Keratinocyte (primary cell): ENCODE data around the gene CACNB3. TPM values are rescaled to one million over a fixed set of nuclear protein-coding genes. Genes with fewer than 3 reads are reported as not detected.

ENCODE experiments used
- DNase-seq: peaks from one replicate; pipeline ENCODE4 v3.0.0-alpha.2; 2011; ENCODE audit warnings: low read depth, missing footprints, low spot score
- FAIRE-seq: peaks from 2 replicates; lab custom pipeline; 2011; peaks lifted over from hg19 to GRCh38; lab: Jason Lieb, UNC
- H2AFZ ChIP-seq: 2 replicates; pipeline ENCODE4 v1.6.0; 2012; ENCODE audit warnings: low read length, control low read depth, inconsistent platforms; ENCODE audit not compliant: control insufficient read depth
- H3K27ac ChIP-seq: 2 replicates; pipeline ENCODE4 v1.5.1; 2011; ENCODE audit warnings: low read length; ENCODE audit not compliant: control insufficient read depth, insufficient read depth
- H3K27me3 ChIP-seq: 3 replicates; pipeline ENCODE4 v1.6.0; 2011; ENCODE audit warnings: low read length; ENCODE audit not compliant: control insufficient read depth, insufficient read depth; ENCODE audit errors: extremely low read depth
- H3K36me3 ChIP-seq, 2 experiments: 2 replicates in 1 of 2; 3 replicates in 1 of 2; pipeline ENCODE4 v1.5.1; 2011; ENCODE audit warnings: low read length in 2 of 2, mild to moderate bottlenecking in 1 of 2; ENCODE audit not compliant: control insufficient read depth in 2 of 2, insufficient read depth in 2 of 2; ENCODE audit errors: extremely low read depth in 1 of 2
- H3K4me1 ChIP-seq: 3 replicates; pipeline ENCODE4 v1.5.1; 2011; ENCODE audit warnings: low read length; ENCODE audit not compliant: control insufficient read depth, insufficient read depth; ENCODE audit errors: extremely low read depth
- H3K4me2 ChIP-seq: 3 replicates; pipeline ENCODE4 v1.6.0; 2011; ENCODE audit warnings: low read depth, low read length; ENCODE audit not compliant: control insufficient read depth, insufficient read depth; ENCODE audit errors: extremely low read depth
- H3K4me3 ChIP-seq, 3 experiments: fragments of 200-600 bp in 1 of 3; sonication (generic) in 1 of 3; 2 replicates in 2 of 3; 3 replicates in 1 of 3; pipeline ENCODE4 v1.5.1; 2011 to 2016; ENCODE audit warnings: low read length in 3 of 3, mild to moderate bottlenecking in 3 of 3, control low read depth in 2 of 3, inconsistent platforms in 1 of 3, low read depth in 1 of 3, mixed read lengths in 1 of 3, mixed run types in 1 of 3, moderate library complexity in 1 of 3; ENCODE audit not compliant: control insufficient read depth in 2 of 3, insufficient read depth in 2 of 3; ENCODE audit errors: extremely low read depth in 1 of 3
- H3K79me2 ChIP-seq: 2 replicates; pipeline ENCODE4 v1.6.0; 2012; ENCODE audit warnings: low read length; ENCODE audit not compliant: control insufficient read depth, insufficient read depth
- H3K9ac ChIP-seq: 3 replicates; pipeline ENCODE4 v1.6.0; 2011; ENCODE audit warnings: low read length; ENCODE audit not compliant: control insufficient read depth, insufficient read depth; ENCODE audit errors: extremely low read depth
- H3K9me1 ChIP-seq: 3 replicates; pipeline ENCODE4 v1.6.0; 2011; ENCODE audit warnings: low read length; ENCODE audit not compliant: control insufficient read depth, insufficient read depth; ENCODE audit errors: extremely low read depth
- H3K9me3 ChIP-seq: 2 replicates; pipeline ENCODE4 v1.5.1; 2012; ENCODE audit warnings: low read depth, low read length; ENCODE audit not compliant: control insufficient read depth
- H4K20me1 ChIP-seq: 3 replicates; pipeline ENCODE4 v1.6.0; 2011; ENCODE audit warnings: low read length; ENCODE audit not compliant: control insufficient read depth, insufficient read depth; ENCODE audit errors: extremely low read depth
- EZH2 ChIP-seq: IDR thresholded peaks from one replicate; pipeline ENCODE4 v1.6.1; 2012; ENCODE audit warnings: inconsistent platforms, mild to moderate bottlenecking, low read length, moderate library complexity
- dilution Hi-C: fragments of 300-500 bp; cut with MboI; formaldehyde crosslinking; loops from one replicate; pipeline ENCODE4 v1.7.0; 2020; ENCODE audit warnings: low sequenced_read_pairs; ENCODE audit not compliant: extremely low pct_ligation_motif_present
- polyA plus RNA-seq, 5 experiments: library from polyadenylated mRNA; depleted of rRNA in 3 of 5; stranded (reverse) in 3 of 5; stranded (forward) in 1 of 5; unstranded in 1 of 5; fragments of >200 nt; gene quantifications; 1 replicate in 1 of 5; 2 replicates in 3 of 5; 3 replicates in 1 of 5; pipeline versions ENCODE4 v1.2.1 to v1.2.3, GENCODE V29; 2011 to 2012; ENCODE audit warnings: missing spikeins in 2 of 5, low read depth in 1 of 5, low replicate concordance in 1 of 5
- TF ChIP-seq, protein P1 (sequence below), 3 experiments: IDR thresholded peaks in 1 of 3; conservative IDR thresholded peaks in 1 of 3; optimal IDR thresholded peaks in 1 of 3; 2 replicates in 2 of 3; 3 replicates in 1 of 3; pipeline versions ENCODE3 to v1.5.1; 2011; ENCODE audit warnings: low read length in 3 of 3, mild to moderate bottlenecking in 3 of 3, moderate library complexity in 2 of 3, control low read depth in 1 of 3, inconsistent platforms in 1 of 3; ENCODE audit not compliant: insufficient read depth in 2 of 3; ENCODE audit errors: extremely low read depth in 1 of 3

CACNB3 gene
- polyA plus RNA-seq, 1 donor (not counting 4 experiments of a cell fraction or from before 2014, with no cell fraction given) = 16.1 TPM

DNA sequence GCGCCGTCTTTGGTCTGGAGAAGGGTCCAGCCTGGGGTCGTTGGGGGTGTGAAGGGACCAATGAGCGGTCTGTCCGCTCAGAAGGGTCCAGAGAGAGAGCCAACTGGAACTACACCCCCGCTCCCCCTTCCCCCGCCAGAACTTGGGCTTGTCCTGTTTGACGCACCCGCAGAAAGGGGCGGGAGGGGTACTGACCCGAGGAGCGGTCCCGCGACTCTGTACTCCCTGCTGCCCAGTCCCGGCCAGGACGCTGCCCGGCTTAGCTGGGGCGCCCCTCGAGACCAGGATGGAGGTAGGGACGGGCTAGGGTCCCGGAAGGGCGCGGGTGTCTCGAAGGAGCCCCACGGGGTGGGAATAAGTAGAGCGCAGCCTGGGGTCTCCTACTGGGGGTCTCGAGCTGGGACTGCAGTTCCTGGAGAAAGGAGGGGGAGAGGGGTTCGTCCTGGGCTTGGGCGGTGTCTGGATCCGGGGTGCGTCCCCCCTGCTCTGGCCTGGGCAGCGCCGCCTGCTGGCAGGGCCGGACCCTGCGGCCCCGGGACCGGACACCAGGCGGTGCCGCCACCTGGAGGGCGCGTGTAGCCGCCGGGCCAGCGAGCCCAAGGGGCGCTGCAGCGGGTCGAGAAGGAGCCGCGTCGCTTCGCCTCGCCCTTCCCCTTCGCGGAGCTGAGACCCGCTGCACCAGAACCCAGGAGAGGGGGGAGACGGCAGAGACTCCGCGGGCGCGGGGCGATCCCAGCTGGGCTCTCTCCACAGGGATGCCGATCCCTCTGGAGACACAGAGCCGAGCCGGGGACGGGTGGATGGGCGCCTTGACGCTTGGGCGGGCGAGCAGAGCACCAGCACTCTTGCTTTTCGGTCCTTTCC lies 3.8 kb upstream of the CACNB3 start:
- no peaks in the 10 kb centered on the region for H4K20me1 ChIP-seq
- H3K79me2 ChIP-seq = no peaks in the 10 kb centered on the region
- peak overlapping the region; percentile 80 for H3K9ac ChIP-seq
- TF ChIP-seq EZH2 = no peak
- TF ChIP-seq, protein P1, sequence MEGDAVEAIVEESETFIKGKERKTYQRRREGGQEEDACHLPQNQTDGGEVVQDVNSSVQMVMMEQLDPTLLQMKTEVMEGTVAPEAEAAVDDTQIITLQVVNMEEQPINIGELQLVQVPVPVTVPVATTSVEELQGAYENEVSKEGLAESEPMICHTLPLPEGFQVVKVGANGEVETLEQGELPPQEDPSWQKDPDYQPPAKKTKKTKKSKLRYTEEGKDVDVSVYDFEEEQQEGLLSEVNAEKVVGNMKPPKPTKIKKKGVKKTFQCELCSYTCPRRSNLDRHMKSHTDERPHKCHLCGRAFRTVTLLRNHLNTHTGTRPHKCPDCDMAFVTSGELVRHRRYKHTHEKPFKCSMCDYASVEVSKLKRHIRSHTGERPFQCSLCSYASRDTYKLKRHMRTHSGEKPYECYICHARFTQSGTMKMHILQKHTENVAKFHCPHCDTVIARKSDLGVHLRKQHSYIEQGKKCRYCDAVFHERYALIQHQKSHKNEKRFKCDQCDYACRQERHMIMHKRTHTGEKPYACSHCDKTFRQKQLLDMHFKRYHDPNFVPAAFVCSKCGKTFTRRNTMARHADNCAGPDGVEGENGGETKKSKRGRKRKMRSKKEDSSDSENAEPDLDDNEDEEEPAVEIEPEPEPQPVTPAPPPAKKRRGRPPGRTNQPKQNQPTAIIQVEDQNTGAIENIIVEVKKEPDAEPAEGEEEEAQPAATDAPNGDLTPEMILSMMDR (optimal IDR thresholded peaks at IDR 0.05 in 1 of 3, IDR thresholded peaks at IDR 0.05 in 1 of 3, conservative IDR thresholded peaks at IDR 0.05 in 1 of 3; ENCODE audit: extremely low read depth in 1 of 3, insufficient read depth in 2 of 3, low read length in 3 of 3) = peak; percentile 89 to 99 (median 97)
- DNase-seq = no peak
- peak overlapping the region; percentile 76 to 92 (median 91) for H3K4me3 ChIP-seq
- FAIRE-seq = no peak
- H2AFZ ChIP-seq = peak overlapping the region; percentile 93
- peak overlapping the region; percentile 92 for H3K4me2 ChIP-seq
- peaks cover 19% of the 10 kb centered on the region for H3K4me1 ChIP-seq
- H3K36me3 ChIP-seq = no peaks in the 10 kb centered on the region
- no peaks in the 10 kb centered on the region for H3K27me3 ChIP-seq
- dilution Hi-C loops = no loop called here
- H3K27ac ChIP-seq = peak overlapping the region; percentile 58
- H3K9me3 ChIP-seq = no peaks in the 10 kb centered on the region
- H3K9me1 ChIP-seq = no peaks in the 10 kb centered on the region

DNA sequence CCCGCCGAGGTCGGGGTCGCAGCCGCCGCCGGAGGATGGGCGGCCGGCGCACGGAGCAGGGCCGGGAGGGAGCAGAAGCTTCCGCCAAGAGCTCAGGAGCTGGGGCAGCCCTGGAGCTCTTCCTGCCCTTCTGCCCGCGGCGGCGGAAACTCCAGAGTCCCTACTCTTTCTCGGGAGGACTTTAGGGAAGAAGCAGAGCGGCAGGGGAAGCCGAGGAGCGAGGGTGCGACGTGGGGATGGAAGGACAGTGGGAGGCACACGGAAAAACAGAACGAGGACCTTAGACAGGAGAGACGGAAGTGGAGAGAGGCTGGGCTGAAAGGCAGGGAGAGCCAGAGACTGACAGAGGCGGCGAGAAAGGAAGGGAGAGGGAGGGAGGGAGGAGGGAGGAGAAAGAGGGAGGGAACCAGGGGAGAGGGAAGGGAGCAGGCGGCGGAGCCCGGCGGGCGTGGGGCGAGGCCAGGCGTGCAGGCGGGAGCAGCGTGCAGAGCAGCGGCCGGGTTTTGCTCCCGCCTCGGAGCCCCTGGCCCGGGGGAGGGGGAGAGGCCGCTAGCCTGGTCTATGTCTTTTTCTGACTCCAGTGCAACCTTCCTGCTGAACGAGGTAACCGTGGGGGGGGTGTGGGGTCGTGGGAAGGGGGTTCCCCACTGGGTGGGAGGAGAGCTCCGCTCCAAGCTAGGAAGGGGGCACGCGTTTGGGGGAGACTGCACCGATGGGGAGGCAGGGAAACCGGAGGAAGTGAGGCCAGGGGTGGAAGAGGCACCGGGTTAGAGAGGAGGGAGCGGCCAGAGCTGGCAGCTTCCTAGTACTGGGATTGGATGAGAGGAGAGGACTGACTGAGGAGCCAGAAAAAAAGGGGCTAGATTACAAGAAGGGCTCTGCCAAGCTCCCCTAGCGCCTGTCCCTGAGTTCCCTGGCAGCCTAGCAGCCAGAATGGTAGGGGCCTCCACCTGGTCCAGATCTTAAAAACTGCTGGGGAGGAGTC lies 2.9 kb upstream of the CACNB3 start:
- Histone ChIP-seq H3K4me3 (peak overlapping the region; percentile 76 to 92 (median 91)), H3K79me2 (no peaks in the 10 kb centered on the region), H4K20me1 (no peaks in the 10 kb centered on the region), H3K4me2 (peak overlapping the region; percentile 92), H3K9ac (peak overlapping the region; percentile 80), H3K4me1 (peaks cover 19% of the 10 kb centered on the region), H3K36me3 (no peaks in the 10 kb centered on the region), H3K9me1 (no peaks in the 10 kb centered on the region), H3K9me3 (no peaks in the 10 kb centered on the region), H3K27me3 (no peaks in the 10 kb centered on the region), H2AFZ (peak overlapping the region; percentile 93), H3K27ac (peak overlapping the region; percentile 58)
- dilution Hi-C loops = no loop called here
- TF ChIP-seq, protein P1 (optimal IDR thresholded peaks at IDR 0.05 in 1 of 3, IDR thresholded peaks at IDR 0.05 in 1 of 3, conservative IDR thresholded peaks at IDR 0.05 in 1 of 3; ENCODE audit: extremely low read depth in 1 of 3, insufficient read depth in 2 of 3, low read length in 3 of 3) = no peak
- TF ChIP-seq EZH2 = no peak
- FAIRE-seq = peak; percentile 9
- no peak for DNase-seq
